IMR-90 (cell line): ENCODE measurements around the gene GUCY2C. TPM values are rescaled to one million over a fixed set of nuclear protein-coding genes. Genes with fewer than 3 reads are reported as not detected.

Experiments
- ATAC-seq: fragments of 200-7000 bp; cut with Tn5 transposase; 2 replicates; pipeline ENCODE4 v1.9.1; 2020; ENCODE audit warnings: low read depth, mild to moderate bottlenecking, moderate library complexity
- BruUV-seq: library from RNA; stranded (reverse); fragments of 400-500 nt; replicated peaks from 2 replicates; lab custom pipeline; 2021; lab: Mats Ljungman, UMichigan
- CTCF ChIA-PET: fragments of 300-600 bp; formaldehyde crosslinking; extraction: SDS; loops from one replicate; lab custom pipeline; 2021; ENCODE audit warnings: antibody characterized with exemption; lab: Yijun Ruan, JAX
- POLR2A ChIA-PET: fragments of 300-600 bp; sonication (Branson Sonifier 250); formaldehyde crosslinking; loops from one replicate; lab custom pipeline; 2022; ENCODE audit warnings: antibody characterized with exemption; ENCODE audit not compliant: unreplicated experiment; lab: Charles Lee
- DNase-seq: peaks from one replicate; pipeline ENCODE4 v3.0.0; 2013
- H2AFZ ChIP-seq: replicated peaks from 2 replicates; pipeline ENCODE3; 2013; ENCODE audit warnings: low read length, mild to moderate bottlenecking; ENCODE audit not compliant: poor library complexity
- H2AK5ac ChIP-seq: 2 replicates; pipeline ENCODE4 v1.6.1; 2013; ENCODE audit warnings: low read depth, low read length, inconsistent platforms
- H2AK9ac ChIP-seq: replicated peaks from 2 replicates; pipeline ENCODE3; 2013; ENCODE audit warnings: mild to moderate bottlenecking, low read depth, low read length, moderate library complexity; ENCODE audit not compliant: poor library complexity
- H2BK120ac ChIP-seq: 2 replicates; pipeline ENCODE4 v1.6.1; 2013; ENCODE audit warnings: low read depth, low read length, inconsistent platforms
- H2BK15ac ChIP-seq: 3 replicates; pipeline ENCODE4 v1.6.1; 2013; ENCODE audit warnings: low read depth, low read length, inconsistent platforms
- H2BK20ac ChIP-seq: 2 replicates; pipeline ENCODE4 v1.6.1; 2013; ENCODE audit warnings: low read depth, mild to moderate bottlenecking, inconsistent platforms, low read length, moderate library complexity
- H2BK5ac ChIP-seq: 2 replicates; pipeline ENCODE4 v1.6.1; 2013; ENCODE audit warnings: mild to moderate bottlenecking, low read depth, low read length, inconsistent platforms; ENCODE audit not compliant: poor library complexity, severe bottlenecking
- H3K14ac ChIP-seq: replicated peaks from 2 replicates; pipeline ENCODE4 v1.6.1; 2013; ENCODE audit warnings: low read depth, low read length, inconsistent platforms
- H3K18ac ChIP-seq: 2 replicates; pipeline ENCODE4 v1.6.1; 2013; ENCODE audit warnings: low read depth, low read length, control low read depth
- H3K23ac ChIP-seq: 2 replicates; pipeline ENCODE4 v1.6.1; 2013; ENCODE audit warnings: low read depth, low read length, inconsistent platforms
- H3K27ac ChIP-seq: 2 replicates; pipeline ENCODE4 v1.5.1; 2013; ENCODE audit warnings: mild to moderate bottlenecking, control low read depth, low read length; ENCODE audit not compliant: insufficient read depth
- H3K27me3 ChIP-seq: 2 replicates; pipeline ENCODE4 v1.6.1; 2013; ENCODE audit warnings: low read length; ENCODE audit not compliant: control insufficient read depth, insufficient read depth
- H3K36me3 ChIP-seq: 2 replicates; pipeline ENCODE4 v1.6.1; 2013; ENCODE audit warnings: low read length, mixed read lengths; ENCODE audit not compliant: control insufficient read depth, insufficient read depth
- H3K4ac ChIP-seq: 2 replicates; pipeline ENCODE4 v1.6.1; 2013; ENCODE audit warnings: low read depth, low read length, inconsistent platforms
- H3K4me1 ChIP-seq: 2 replicates; pipeline ENCODE4 v1.6.1; 2013; ENCODE audit warnings: low read length, mixed read lengths; ENCODE audit not compliant: control insufficient read depth, insufficient read depth
- H3K4me2 ChIP-seq: 2 replicates; pipeline ENCODE4 v1.6.1; 2013; ENCODE audit warnings: low read depth, mild to moderate bottlenecking, control low read depth, low read length, moderate library complexity
- H3K4me3 ChIP-seq: 2 replicates; pipeline ENCODE4 v1.5.1; 2013; ENCODE audit warnings: low read depth, mild to moderate bottlenecking, control low read depth, low read length, moderate library complexity; ENCODE audit not compliant: insufficient read depth
- H3K56ac ChIP-seq: 2 replicates; pipeline ENCODE4 v1.6.1; 2013; ENCODE audit warnings: low read length, inconsistent platforms; ENCODE audit not compliant: insufficient read depth; ENCODE audit errors: extremely low read depth
- H3K79me1 ChIP-seq, 2 experiments: 2 replicates each; pipeline ENCODE4 v1.6.1; 2013; ENCODE audit warnings: low read length in 2 of 2, inconsistent platforms in 1 of 2, low read depth in 1 of 2
- H3K9ac ChIP-seq: 2 replicates; pipeline ENCODE4 v1.6.1; 2013; ENCODE audit warnings: low read depth, low read length, control low read depth
- H3K9me1 ChIP-seq: 2 replicates; pipeline ENCODE4 v1.6.1; 2013; ENCODE audit warnings: low read length, inconsistent platforms; ENCODE audit not compliant: insufficient read depth
- H3K9me3 ChIP-seq: 2 replicates; pipeline ENCODE4 v1.6.1; 2013; ENCODE audit warnings: low read length; ENCODE audit not compliant: control insufficient read depth, insufficient read depth
- H4K20me1 ChIP-seq: 2 replicates; pipeline ENCODE4 v1.6.1; 2013; ENCODE audit warnings: low read length, inconsistent platforms; ENCODE audit not compliant: insufficient read depth
- H4K5ac ChIP-seq: 2 replicates; pipeline ENCODE4 v1.6.1; 2013; ENCODE audit warnings: mild to moderate bottlenecking, low read depth, low read length, control low read depth
- H4K8ac ChIP-seq, 2 experiments: 2 replicates each; pipeline ENCODE4 v1.6.1; 2013; ENCODE audit warnings: low read depth in 2 of 2, low read length in 2 of 2, control low read depth in 1 of 2, inconsistent platforms in 1 of 2
- H4K91ac ChIP-seq: 2 replicates; pipeline ENCODE4 v1.6.1; 2013; ENCODE audit warnings: low read depth, low read length, inconsistent platforms; ENCODE audit not compliant: insufficient read depth
- CHD1 ChIP-seq: IDR thresholded peaks from 2 replicates; pipeline ENCODE4 v1.6.1; 2012; ENCODE audit warnings: low read depth, low read length, improper control_type of control experiment
- NFE2L2 ChIP-seq: fragments of 150-350 bp; IDR thresholded peaks from 2 replicates; pipeline ENCODE4 v1.6.1; 2016; ENCODE audit warnings: low read depth, mild to moderate bottlenecking, low read length
- RAD21 ChIP-seq: IDR thresholded peaks from 2 replicates; pipeline ENCODE4 v1.6.1; 2012; ENCODE audit warnings: low read length, improper control_type of control experiment
- SMC3 ChIP-seq: fragments of 150-350 bp; IDR thresholded peaks from 2 replicates; pipeline ENCODE4 v1.6.1; 2016; ENCODE audit warnings: low read depth, mild to moderate bottlenecking, antibody characterized with exemption, low read length, moderate library complexity
- WGBS, 2 experiments: methylation state at CpG; one replicate each; pipeline versions ENCODE4 v1.1.5 to v1.1.7; 2013; ENCODE audit warnings: missing lambda C conversion rate in 2 of 2; ENCODE audit not compliant: insufficient read length in 1 of 2; ENCODE audit errors: extremely low coverage in 2 of 2; 5-methylcytosine and 5-hydroxymethylcytosine counted together
- dilution Hi-C: fragments of 300-500 bp; cut with HindIII; formaldehyde crosslinking; loops from one replicate; pipeline ENCODE4 v1.14.3; 2018; ENCODE audit warnings: low sequenced_read_pairs; ENCODE audit not compliant: unreplicated experiment
- in situ Hi-C: fragments of 300-500 bp; cut with MboI; formaldehyde crosslinking; loops from 3 replicates; pipeline ENCODE4 v1.14.3; 2019; ENCODE audit warnings: low sequenced_read_pairs, inconsistent platforms, mixed read lengths
- intact Hi-C: fragments of 100-400 bp; cut with micrococcal nuclease; formaldehyde crosslinking; loops from 2 replicates; pipeline ENCODE4 v1.10.0; 2022
- polyA plus RNA-seq, 3 experiments: library from polyadenylated mRNA; depleted of rRNA; stranded (reverse); fragments of >200 nt; gene quantifications; 2 replicates each; pipeline ENCODE4 v1.2.3, GENCODE V29; 2012; ENCODE audit warnings: low replicate concordance in 1 of 3
- total RNA-seq: library from RNA; depleted of rRNA; stranded (reverse); fragments of >200 nt; gene quantifications from 2 replicates; pipeline ENCODE4 v1.2.3, GENCODE V29; 2012
- TF ChIP-seq, protein P1 (sequence below): conservative IDR thresholded peaks from 2 replicates; pipeline ENCODE4 v1.5.1; 2012; ENCODE audit warnings: mild to moderate bottlenecking, low read depth, low read length, improper control_type of control experiment

The GUCY2C gene
- total and polyA plus RNA-seq, 2 of the 4 experiments (the other 2 are of a cell fraction) = not detected

DNA sequence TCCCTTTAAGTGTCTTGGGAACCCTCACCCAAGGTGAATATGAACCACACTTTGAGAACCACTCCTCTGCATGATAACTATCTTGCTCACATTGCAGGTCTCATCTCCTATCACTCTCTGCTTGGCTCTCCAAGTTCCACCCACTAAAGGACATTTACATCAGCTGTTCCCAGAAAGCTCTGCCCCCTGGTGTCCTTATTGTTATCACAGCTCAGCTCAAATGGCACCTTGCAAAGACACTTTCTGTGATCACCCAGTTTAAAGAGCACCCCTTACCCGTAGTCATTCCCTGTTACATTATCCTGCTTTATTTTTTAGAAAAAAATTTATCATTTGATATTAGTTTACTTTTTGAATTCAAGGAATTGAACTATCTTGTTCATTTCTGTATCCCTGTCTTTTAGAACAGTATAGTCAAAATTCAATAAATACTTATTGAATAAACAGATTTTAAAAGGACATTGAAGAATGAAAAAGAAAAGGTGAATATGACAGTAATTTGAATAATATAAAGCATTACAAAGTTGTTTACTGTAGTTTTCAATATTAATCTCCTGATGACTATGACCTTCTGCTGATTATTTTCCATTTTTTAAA, 20.5 kb upstream of the GUCY2C start:
- Histone ChIP-seq H3K9me1 (no peaks in the 10 kb centered on the region), H4K8ac (no peak overlapping the region), H4K20me1 (no peaks in the 10 kb centered on the region), H2AK9ac (no peak overlapping the region), H3K4me3 (no peak overlapping the region), H2BK120ac (no peak overlapping the region), H2AFZ (no peak overlapping the region), H3K56ac (no peak overlapping the region), H3K4me1 (no peaks in the 10 kb centered on the region), H3K9ac (no peak overlapping the region), H3K14ac (no peak overlapping the region), H4K91ac (no peak overlapping the region), H3K23ac (no peak overlapping the region), H2BK5ac (no peak overlapping the region), H3K4ac (no peak overlapping the region), H2BK15ac (no peak overlapping the region), H3K27me3 (peaks cover 2% of the 10 kb centered on the region; the same call in 1 of the 2 replicates), H3K4me2 (no peak overlapping the region), H2BK20ac (no peak overlapping the region), H3K9me3 (no peaks in the 10 kb centered on the region), H3K18ac (no peak overlapping the region), H4K5ac (no peak overlapping the region), H2AK5ac (no peak overlapping the region), H3K79me1 (no peaks in the 10 kb centered on the region), H3K27ac (no peak overlapping the region), H3K36me3 (no peaks in the 10 kb centered on the region)
- WGBS, 2 experiments = no CpG with 5 or more reads among the region's 1 CpG
- TF ChIP-seq RAD21 (peak; percentile 42), CHD1 (no peak), NFE2L2 (no peak), SMC3 (peak; percentile 52)
- TF ChIP-seq, protein P1, sequence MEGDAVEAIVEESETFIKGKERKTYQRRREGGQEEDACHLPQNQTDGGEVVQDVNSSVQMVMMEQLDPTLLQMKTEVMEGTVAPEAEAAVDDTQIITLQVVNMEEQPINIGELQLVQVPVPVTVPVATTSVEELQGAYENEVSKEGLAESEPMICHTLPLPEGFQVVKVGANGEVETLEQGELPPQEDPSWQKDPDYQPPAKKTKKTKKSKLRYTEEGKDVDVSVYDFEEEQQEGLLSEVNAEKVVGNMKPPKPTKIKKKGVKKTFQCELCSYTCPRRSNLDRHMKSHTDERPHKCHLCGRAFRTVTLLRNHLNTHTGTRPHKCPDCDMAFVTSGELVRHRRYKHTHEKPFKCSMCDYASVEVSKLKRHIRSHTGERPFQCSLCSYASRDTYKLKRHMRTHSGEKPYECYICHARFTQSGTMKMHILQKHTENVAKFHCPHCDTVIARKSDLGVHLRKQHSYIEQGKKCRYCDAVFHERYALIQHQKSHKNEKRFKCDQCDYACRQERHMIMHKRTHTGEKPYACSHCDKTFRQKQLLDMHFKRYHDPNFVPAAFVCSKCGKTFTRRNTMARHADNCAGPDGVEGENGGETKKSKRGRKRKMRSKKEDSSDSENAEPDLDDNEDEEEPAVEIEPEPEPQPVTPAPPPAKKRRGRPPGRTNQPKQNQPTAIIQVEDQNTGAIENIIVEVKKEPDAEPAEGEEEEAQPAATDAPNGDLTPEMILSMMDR = peak; percentile 51
- peak; percentile 77 for ATAC-seq
- DNase-seq = peak; percentile 37
- in situ Hi-C loops = no loop called here
- dilution Hi-C loops = no loop called here
- intact Hi-C loops = loop anchor here (1.0 to 2.0 kb wide), 2 partner anchors 87 to 478 kb away; no protein-coding TSS in a partner anchor
- BruUV-seq = no TSS peak
- CTCF ChIA-PET = interaction anchor here (0.7 to 0.8 kb wide), 2 partner anchors 271 to 351 kb away, joined by 3 read pairs; partner anchors contain the start of gene ATF7IP
- POLR2A ChIA-PET = no interaction called here
